Measurements from ENCODE around the gene VWF.

VWF gene

DNA sequence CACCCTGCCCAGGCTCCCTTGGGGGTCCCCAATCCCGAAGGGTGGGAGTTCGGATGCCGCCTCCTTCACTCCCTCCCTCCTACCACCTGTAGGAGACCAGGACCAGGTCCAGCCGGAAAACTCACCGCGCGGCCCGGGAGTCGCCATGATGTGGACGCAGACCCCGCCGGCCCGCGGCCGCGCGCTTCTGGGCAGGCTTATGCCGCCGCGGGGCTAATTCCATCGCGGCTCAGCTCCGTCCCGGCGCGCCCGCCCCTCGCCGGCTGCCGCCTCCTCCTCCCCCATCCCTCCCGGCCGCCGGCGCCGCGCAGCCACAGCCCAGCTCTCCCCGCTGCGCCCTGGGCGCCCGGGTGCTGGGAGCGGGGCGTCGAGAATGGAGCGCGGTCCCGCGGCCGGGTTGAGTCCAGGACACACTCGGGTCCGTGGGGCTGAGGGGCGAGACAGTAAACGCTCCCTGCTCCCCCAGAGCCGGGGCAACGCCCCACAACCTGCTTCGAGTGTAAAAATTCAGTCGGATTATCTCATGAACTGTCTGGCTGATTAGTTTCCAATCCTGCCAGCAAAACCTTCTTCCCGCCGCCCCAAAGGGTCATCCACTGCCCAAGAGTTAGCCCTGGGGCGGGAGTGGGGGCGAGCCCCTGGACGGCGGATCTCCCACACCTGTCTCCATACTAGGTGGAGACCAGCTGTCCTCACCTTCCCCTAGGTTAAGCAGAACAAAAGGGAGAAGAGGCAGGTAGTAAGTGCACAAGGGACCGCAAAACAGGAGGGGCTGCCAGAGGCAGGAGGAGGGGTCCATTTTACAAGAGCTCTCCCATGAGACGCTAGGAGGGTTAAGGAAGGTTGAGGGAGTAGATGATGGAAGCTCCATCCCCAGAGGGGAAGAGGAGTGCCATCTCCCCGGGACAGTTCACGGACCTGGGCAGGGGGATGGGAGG is 179.1 kb downstream of the VWF start, which contains the start of gene ANO2:
Gene ANO2, minus strand, starts transcription at position 189 of the 938 bp plus-strand sequence. Its CDS starts 42 bp downstream, at position 147.
- peak; percentile 41 for DNase-seq

DNA sequence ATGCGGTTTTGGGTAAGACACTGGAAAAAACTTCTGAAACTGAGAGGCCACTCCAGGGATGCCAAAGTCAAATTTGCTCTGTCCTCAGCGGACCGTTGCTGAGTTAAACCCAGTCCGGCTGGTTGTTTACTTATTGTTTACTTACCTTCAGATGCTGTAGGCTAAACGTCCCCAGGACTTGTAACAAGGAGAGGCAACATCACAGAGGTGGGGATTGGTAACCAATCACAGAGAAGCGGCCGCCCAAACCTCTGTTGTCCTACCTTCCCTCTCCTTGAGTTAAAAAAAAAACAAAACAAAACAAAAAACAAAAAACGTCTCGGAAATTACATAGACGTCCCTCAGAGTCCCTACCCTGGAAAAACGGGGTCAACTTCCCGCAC is 179.8 kb downstream of the VWF start:
- DNase-seq, result no peak

DNA sequence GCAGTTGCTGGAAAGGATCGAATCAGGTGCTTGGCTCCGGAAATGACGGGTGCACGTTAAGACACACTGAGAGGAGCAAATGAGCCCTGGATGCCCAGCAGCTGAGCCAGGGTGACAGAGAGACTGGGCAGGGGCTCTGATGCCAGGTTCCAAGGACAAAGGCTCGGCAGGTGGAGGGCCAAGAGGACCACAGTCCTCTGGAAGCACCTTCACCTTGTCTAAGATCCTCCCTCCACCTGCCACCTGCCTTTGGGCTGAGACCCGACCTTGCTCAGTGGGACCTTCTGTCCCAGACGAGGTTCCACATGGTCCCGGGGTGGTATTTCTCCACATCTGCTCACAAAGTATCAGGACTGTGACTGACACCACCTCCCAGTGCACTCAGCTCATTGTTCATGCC is 180.4 kb downstream of the VWF start:
- no peak for DNase-seq

DNA sequence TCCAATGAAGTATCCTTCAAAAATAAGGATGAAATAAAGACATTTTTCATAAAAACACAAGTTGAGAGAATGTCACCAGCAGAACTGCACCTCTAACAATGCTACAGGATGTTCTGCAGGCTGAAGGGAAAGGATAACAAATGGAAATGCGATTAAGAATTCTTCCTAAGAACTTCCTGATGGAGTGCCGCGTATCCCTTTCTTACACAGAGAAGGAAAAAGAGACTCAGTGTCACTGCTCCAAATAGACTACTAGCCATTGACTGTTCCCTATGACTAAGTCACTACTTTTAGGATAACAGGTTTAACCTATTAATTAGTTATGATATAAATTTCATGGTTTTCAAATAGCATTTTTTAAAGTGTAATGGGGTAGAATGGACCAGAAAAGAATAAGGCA is 182.6 kb downstream of the VWF start:
- DNase-seq, result no peak

GRCh38 chr12:5927732-5928516 is 196.5 kb downstream of the VWF start:
- DNase-seq, result no peak

- no peak for DNase-seq
Measured at GRCh38 chr12:5925646-5926045, 198.8 kb downstream of the VWF start.

DNA sequence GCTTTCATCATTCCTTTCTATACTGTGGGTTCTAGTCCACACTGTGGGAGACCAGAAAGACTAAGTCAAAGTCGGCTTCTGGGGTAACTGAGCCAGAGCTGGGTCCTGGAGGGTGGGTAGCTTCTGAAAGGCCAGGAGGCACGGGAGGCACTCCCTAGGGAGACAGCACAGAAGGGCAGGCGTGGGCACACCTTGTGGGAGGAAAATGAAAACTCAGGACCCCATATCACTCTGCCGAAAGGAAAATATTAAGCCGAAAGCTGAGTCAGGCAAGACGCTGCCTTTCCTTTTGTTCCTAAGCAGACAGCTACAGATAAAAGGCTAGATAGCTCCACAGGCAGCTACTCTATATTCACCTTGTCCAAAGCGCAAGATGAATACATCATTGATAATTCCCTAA is 200.1 kb downstream of the VWF start:
- DNase-seq, result no peak

DNA sequence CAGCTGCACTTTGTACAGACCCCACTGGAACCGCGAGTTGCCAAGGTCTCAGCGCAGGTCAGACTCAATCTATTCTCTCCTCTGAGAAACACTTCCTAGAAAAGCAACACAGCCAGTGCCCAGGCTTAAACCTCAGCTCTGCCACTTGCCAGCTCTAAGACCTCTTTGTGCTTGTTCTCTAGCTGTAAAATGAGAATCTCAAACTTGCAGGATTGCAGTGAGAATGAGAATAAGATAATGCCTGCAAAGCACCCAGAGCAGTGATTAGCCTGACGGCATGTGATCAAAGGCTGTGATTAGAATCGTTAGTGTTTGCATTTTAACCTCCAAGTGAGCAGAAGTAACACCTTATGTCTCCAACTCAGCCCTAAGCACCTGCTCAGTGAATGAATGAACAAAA is 200.7 kb downstream of the VWF start:
- no peak for DNase-seq

DNA sequence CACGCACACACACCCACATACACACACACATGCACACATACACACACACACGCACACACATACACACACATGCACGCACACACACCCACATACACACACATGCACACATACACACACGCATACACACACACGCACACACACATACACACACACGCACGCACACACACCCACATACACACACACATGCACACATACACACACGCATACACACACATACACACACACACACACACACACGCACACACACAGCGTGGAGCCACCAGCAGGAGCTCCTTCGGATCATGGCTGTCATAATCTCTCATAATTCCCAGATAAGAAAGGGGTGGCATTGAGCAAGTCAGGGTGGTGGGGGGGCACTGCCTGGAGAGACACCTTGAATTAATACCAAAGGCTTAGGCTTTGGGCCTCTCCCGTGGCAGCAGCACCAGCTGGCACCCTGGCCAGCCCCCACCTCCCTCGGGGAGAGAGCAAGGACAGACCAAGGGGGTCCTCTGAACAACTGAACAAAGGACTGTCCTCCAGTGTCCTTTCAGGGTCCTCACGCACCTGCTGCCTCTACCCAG is 201.3 kb downstream of the VWF start:
- no peak for DNase-seq

GRCh38 chr12:5921966-5922899 is 202.2 kb downstream of the VWF start:
- no peak for DNase-seq

DNA sequence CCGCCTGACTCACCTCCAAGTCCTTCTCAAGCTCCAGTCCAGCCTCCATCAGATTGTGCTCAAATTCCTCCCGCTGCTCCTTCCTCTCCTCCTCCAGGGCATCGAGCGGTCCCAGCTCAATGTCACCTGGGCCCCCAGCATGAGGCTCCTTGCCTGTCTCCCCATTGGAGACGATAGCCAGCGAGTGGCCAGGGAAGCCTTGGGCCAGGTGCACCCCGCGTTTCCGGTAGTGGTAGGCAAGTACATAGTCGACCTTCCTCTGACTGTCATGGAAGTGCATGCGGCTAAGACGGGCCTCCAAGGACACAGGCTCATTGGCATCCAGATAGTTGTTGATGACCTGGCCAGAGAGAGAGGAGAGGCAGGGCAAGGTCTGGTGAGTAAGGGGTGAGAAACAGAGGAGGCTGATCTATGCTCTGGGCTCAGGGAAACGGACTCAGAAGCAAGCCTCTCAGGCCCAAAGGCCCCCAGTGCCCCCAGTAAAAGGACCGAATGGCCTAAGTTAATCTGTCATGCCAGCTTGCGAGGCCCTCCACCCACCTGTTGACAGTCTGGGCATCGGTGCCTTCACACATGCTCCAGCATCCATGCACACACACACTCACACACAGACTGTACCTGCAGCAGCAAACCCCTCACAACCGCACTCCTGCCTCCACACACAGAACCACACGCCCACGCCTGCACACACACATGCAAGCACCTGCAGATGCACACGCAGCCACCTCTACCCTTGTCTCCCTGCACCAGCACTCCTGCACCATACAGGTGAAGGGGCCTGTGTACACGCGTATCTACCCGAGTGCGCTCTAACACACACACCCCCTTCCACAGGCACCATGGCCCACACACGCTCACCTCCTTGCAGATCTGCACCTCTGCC is 203.2 kb downstream of the VWF start:
- DNase-seq, result no peak

DNA sequence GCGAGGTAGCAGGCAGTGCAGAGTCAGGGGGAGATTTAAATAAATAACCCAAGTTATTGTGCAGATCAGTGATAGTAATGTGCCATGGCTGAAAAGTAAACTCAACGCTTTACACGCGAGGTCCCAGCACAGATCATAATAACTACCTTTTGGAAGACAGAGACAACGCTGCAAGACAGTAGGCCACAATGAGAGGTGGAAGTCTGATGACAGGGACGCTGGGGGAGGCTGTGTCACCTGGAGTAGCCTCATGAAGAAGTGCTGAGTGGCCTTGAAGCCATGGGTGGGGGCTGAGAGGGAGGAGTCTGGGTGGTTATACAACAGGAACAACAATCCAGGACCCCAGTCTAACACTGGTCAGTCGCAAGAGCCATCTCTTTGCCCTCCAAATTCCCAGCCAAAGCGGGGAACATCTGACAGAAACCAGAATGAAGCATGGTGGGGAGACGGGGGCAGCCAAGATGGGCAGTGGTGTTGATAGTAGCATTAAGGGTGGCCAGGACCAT is 207.6 kb downstream of the VWF start:
- DNase-seq, result no peak

DNA sequence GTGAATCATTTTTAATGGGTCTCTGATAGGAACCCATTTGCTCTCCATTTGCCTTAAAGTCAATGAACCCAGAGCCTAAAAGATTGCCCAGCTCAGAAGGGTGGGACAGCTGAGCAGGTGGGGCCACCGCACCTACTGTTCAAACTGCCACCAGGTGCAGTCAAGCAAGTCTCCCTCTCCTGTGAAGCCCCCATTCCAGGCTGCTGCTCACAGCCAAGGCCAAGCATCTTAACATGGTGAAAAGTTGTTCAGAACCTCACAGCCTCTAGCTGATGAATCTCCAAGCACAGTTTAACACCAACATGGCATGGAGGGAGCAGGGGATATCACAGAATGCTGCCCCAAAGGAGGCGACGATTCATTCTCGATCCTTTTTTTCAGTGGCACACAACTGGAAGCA is 209.0 kb downstream of the VWF start:
- DNase-seq, result no peak

GRCh38 chr12:5914387-5915149 is 209.9 kb downstream of the VWF start:
- DNase-seq, result no peak

DNA sequence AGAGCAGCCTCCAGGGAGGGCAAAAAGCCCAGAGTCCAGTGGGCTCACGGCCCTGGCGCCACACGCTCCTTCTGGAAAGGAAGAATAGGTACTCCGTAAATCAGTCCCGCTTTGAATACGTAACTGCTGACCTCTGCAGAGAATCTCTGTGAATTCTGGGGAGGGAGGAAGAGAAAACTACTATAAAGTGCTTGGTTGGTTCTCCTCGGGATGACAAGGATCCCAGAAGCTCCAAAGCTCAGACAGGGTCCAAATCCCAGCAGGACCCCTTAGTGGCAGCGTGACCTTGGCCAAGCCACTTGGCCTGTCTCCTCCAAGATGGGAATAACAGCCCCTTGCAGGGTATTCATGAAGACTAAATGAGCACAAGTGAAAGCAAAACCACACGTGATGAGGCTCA is 211.1 kb downstream of the VWF start:
- DNase-seq, result no peak

DNA sequence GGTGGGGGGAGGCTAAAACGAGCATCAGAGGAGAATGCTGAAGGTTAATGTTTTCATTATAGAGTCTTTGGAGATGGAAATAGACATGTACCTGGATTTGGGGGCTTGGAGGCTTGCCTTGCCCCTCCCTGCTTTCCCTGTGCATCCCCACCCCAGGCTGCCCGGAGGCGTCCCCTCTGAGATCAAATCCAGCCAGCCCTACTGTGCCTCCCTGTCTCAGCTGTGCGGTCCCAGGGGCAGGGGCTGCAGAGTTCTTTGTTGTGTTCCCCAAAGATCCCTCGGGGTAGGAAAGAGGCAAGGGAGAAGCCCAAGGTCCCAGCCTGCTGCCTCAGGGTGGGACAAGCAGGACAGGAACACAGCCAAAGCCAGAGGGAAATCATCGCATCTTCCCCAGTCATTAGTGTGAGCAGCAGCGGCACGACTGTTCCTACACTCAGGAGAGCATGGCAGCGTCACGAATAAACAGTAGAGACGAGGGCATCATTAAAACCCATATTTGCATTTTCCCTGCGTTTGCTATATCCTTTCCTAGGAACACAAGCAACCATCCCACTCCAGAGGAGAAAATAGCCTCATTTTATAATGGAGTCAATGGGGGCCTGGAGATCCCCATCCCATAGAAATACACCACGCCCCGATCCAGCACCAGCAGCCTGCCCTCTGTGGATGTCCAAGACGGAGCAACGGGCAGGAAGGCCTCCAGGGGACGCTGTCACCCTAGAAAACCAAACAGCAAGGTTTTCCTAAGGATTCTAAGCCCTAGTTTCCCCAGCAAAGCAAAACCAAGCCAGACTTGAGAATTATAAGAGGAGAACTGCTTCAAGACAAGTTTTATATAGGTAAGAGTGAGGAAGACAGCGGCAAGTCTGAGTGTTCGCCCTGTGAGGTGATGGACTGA is 211.8 kb downstream of the VWF start:
- no peak for DNase-seq

- no peak for DNase-seq
Measured at GRCh38 chr12:5912011-5912410, 212.5 kb downstream of the VWF start.

DNA sequence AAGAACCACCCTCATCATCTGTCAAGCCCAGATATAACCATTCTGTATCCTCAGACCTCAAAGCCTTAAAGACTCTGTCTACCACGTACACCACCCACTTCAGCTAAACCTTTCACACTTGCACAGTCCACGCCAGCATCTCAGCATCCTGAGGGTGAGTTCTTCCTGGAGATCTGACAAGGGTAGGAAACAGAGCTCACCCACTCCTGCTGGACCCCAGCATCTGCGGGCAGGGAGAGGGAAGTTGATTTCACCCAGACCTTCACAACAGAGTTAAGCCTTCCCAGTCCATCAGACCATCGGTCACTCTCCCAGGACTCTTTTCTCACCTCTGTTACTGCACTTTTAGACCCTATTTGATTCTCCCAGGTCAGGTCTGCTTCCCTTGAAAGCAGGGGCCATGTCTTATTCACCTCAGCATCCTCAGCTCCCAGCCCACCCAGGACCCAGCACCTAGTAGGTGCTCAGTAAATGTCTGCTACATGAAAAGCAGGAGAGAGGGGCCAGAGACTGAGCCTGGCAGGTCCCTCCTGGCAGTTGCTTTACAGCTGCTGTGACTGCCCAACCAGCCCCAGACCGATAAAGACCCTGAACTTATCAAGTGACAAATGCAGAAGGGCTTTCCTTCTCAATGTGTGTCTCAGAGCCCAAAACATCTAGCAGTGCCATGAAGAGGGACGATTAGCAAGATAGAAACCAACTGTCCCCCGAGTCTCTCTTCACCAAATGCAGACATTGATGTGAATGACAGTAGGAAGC is 213.5 kb downstream of the VWF start:
- DNase-seq, result no peak

- DNase-seq, result no peak
Measured at GRCh38 chr12:5909560-5909959, 214.9 kb downstream of the VWF start.
